GM12892 (cell line): ENCODE results near the gene EGFL8.

Source experiments
- POLR2A ChIP-seq: IDR thresholded peaks from 2 replicates; pipeline ENCODE4 v1.6.1; 2011; ENCODE audit warnings: low read depth, low read length, control low read depth
- POLR2AphosphoS5 ChIP-seq: IDR thresholded peaks from 2 replicates; pipeline ENCODE4 v1.6.1; 2011; ENCODE audit warnings: low read depth, low read length, control low read depth

DNA sequence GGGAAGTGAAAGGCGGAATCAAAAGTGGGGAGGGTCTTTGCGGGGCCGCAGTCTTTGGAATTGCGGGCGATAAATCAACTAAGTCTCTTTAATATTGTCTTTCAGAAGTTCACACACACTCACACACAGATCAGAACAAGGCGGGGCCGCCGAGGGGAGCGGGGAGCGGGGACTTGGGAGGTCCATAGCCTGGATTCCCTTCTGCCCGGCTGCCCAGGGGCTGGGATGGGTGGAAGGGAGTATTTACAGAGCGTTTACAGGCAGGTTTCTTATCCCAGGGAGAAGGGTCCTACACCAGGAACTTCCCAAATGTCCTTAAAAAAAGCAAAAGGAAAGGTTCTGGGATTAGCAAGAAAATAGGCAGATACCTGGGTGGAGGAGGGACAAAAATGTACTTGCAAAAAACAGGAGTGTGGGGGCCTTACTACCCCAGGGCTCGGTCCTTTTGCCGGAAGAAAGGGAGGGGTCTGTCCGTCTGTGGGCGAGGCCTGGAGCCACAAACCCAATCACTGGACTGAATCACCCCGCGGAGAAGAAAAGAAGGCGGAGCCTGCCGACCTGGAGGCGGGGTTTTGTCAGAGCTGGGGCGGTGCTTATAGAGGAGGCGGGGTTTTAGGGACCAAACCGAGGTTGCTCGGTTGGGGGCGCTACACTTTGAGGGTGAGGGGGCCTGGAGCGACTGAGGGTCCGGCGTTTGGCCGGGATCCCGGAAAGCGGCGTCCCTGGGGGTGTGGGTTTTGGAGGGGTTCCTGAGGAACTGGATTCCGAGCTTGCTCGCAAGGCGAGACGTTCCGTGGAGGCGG, 15.9 kb upstream of the EGFL8 start:
- TF ChIP-seq POLR2A (no peak), POLR2AphosphoS5 (no peak)
